Ovary (tissue), 3 donors: ENCODE data around the gene STK10.

Source experiments
- EP300 ChIP-seq: sonication (generic); formaldehyde crosslinking; IDR thresholded peaks from one replicate; pipeline ENCODE4 v1.6.1; 2017; ENCODE audit warnings: antibody characterized with exemption
- TF ChIP-seq, protein P1 (sequence below), 3 donors: fragments of 450-650 bp in 2 of 3; fragments of 200-600 bp in 1 of 3; IDR thresholded peaks; one replicate each; pipeline versions ENCODE4 v1.5.1 to v1.8.0; 2016 to 2022; ENCODE audit warnings: antibody characterized with exemption in 3 of 3, mild to moderate bottlenecking in 1 of 3
- donor health status: DM: no; HTN: no; CAD: no.

DNA sequence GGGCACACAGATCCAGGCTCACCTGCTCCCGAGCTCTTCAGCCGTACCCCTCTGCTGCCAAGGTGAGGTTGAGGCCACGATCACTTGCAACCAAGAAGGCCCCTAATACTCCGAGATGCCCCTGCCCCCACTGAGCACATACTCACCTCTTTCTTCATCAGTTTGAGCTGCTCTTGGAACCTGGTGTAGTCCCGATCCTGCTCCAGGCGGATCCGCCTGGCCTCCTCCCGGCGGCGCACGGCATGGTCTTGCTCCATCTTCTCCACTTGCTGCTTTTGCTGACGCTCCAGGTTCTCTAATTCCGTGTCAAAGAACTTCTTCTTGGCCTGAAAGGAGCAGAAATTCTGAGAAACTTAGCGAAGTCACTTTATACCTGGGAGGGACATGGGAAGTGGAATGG lies 105.8 kb downstream of the STK10 start:
- TF ChIP-seq, protein P1, sequence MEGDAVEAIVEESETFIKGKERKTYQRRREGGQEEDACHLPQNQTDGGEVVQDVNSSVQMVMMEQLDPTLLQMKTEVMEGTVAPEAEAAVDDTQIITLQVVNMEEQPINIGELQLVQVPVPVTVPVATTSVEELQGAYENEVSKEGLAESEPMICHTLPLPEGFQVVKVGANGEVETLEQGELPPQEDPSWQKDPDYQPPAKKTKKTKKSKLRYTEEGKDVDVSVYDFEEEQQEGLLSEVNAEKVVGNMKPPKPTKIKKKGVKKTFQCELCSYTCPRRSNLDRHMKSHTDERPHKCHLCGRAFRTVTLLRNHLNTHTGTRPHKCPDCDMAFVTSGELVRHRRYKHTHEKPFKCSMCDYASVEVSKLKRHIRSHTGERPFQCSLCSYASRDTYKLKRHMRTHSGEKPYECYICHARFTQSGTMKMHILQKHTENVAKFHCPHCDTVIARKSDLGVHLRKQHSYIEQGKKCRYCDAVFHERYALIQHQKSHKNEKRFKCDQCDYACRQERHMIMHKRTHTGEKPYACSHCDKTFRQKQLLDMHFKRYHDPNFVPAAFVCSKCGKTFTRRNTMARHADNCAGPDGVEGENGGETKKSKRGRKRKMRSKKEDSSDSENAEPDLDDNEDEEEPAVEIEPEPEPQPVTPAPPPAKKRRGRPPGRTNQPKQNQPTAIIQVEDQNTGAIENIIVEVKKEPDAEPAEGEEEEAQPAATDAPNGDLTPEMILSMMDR (IDR thresholded peaks at IDR 0.05) = no peak
- TF ChIP-seq EP300 = no peak
